Measurements from ENCODE around the gene NR3C1. TPM values are rescaled to one million over a fixed set of nuclear protein-coding genes. Genes with fewer than 3 reads are reported as not detected.

Gene NR3C1
- polyA plus RNA-seq (2013, experiment 1 of 2) = 8.3 TPM
- polyA plus RNA-seq (2013, experiment 2 of 2) = 9.3 TPM

DNA sequence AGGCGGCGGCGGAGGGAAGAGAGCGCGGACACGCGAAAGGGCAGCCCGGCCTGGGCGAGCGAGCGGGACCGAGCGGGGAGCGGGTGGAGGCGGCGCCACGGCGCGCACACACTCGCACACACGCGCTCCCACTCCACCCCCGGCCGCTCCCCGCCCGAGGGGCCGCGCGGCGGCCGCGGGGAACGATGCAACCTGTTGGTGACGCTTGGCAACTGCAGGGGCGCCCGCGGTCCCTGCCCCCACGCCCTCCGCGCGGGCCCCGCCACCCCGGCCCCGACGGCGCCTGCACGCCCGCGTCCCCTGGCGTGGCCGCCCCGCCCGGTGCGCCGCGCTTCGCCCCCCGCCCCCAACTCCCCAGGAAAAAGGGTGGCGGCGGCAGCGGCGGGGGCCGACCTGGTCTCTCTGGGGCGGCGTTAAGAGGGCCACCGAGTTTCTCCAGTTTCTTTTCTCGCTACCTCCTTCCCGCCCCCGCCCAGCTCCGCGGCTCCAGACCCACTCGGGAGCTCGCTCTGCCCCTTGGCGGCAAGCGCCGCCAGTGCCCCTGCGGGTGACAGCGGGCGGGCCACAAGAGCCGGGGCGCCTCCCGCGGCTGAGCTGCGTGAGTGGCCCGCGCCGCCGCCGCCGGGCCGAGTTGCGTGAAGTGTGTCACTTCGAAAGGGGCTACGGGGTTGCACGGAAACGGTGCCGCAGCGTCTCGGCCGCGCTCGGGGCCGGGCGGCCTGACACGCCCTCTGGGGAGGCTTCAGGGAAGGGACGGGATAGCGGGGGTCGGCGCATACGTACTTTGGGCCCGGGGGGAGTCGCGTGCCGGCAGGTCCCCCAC, at the start of gene NR3C1:
Gene NR3C1, minus strand, starts transcription at position 94 of the 823 bp plus-strand sequence. CDS start 2,847 bp downstream, outside the sequence.
- peak within 1 kb of the TSS; percentile 76 for H3K4me3 ChIP-seq (ENCODE audit: extremely low read depth, insufficient read depth, low read length, poor library complexity, severe bottlenecking)
- peaks cover 9% of the 10 kb centered on the region for H3K4me1 ChIP-seq (ENCODE audit: control insufficient read depth, insufficient read depth, low read length, poor library complexity, severe bottlenecking)
- H3K36me3 ChIP-seq (ENCODE audit: control insufficient read depth, insufficient read depth, low read length) = peaks cover 5% of the 10 kb centered on the region
- no peaks in the 10 kb centered on the region for H3K9me3 ChIP-seq (ENCODE audit: control insufficient read depth, low read length)
- H3K27ac ChIP-seq (ENCODE audit: low read depth, low read length, severe bottlenecking) = peak within 1 kb of the TSS; percentile 74
- WGBS, 2 experiments (ENCODE audit: insufficient coverage in 2 of 2) = 0 to 1% methylated on average over 43 to 50 of the region's 114 CpGs

DNA sequence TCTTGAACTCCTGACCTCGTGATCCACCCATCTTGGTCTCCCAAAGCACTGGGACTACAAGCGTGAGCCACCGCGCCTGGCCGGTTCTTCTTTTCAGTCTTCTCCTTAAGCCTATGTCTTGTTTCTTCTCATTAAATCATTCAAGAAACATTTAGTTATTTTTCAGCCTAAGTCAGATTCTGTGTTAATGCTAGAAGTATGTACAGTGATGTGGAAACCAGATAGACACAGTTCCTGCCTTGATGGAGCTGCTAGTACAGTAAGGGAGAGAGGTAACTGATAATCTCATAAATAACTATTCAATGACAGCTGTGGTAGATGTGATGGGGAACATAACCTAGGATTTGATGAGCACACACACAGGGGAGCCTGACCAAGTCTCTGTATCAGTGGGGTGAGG, 46.3 kb upstream of the NR3C1 start:
- Histone ChIP-seq H3K36me3 (ENCODE audit: control insufficient read depth, insufficient read depth, low read length) (no peaks in the 10 kb centered on the region), H3K27ac (ENCODE audit: low read depth, low read length, severe bottlenecking) (no peak overlapping the region), H3K9me3 (ENCODE audit: control insufficient read depth, low read length) (no peaks in the 10 kb centered on the region), H3K4me3 (ENCODE audit: extremely low read depth, insufficient read depth, low read length, poor library complexity, severe bottlenecking) (no peak overlapping the region), H3K4me1 (ENCODE audit: control insufficient read depth, insufficient read depth, low read length, poor library complexity, severe bottlenecking) (no peaks in the 10 kb centered on the region)
- WGBS, 2 experiments (ENCODE audit: insufficient coverage in 2 of 2) = 77 to 90% methylated on average over 5 of the region's 5 CpGs

DNA sequence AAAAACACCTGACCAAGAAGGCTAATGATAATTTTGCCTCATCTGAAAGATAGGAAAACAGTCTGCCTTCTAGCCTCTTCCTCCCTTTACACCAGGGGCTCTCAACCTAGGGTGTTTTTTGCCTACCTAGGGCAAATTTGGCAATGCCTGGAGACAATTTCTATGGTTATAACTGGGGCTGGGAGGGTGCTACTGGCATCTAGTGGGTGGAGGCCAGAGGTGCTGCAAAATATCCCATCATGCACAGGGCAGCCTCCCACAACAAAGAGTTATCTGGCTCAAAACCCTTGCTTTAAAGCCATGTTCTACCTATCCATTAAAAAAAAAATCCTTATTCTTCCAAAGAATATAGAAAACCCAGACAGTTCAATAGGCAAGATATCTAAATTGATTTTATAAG, 45.0 kb upstream of the NR3C1 start:
- no peaks in the 10 kb centered on the region for H3K9me3 ChIP-seq (ENCODE audit: control insufficient read depth, low read length)
- H3K4me1 ChIP-seq (ENCODE audit: control insufficient read depth, insufficient read depth, low read length, poor library complexity, severe bottlenecking) = no peaks in the 10 kb centered on the region
- H3K4me3 ChIP-seq (ENCODE audit: extremely low read depth, insufficient read depth, low read length, poor library complexity, severe bottlenecking) = no peak overlapping the region
- H3K27ac ChIP-seq (ENCODE audit: low read depth, low read length, severe bottlenecking) = no peak overlapping the region
- H3K36me3 ChIP-seq (ENCODE audit: control insufficient read depth, insufficient read depth, low read length) = no peaks in the 10 kb centered on the region

DNA sequence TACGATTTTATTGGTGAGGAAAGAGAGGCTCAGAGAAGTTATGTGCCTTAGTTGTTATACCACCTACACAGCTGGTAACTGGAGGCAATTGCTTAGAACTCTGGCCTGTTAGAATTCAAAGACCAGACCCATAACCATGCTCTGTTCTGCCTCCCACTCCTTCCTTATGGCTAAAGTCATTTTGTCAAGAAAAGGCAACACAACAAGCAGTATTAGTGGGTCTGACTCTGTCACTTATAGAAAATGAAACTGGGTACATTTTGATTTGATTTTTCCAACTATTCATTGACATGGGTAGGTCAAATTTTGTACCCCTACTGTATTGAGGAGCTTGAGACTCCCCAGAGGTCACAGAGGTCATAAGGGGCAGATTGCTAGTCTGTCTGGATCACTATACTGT, 44.5 kb upstream of the NR3C1 start:
- Histone ChIP-seq H3K27ac (ENCODE audit: low read depth, low read length, severe bottlenecking) (no peak overlapping the region), H3K36me3 (ENCODE audit: control insufficient read depth, insufficient read depth, low read length) (no peaks in the 10 kb centered on the region), H3K4me1 (ENCODE audit: control insufficient read depth, insufficient read depth, low read length, poor library complexity, severe bottlenecking) (no peaks in the 10 kb centered on the region), H3K4me3 (ENCODE audit: extremely low read depth, insufficient read depth, low read length, poor library complexity, severe bottlenecking) (no peak overlapping the region), H3K9me3 (ENCODE audit: control insufficient read depth, low read length) (no peaks in the 10 kb centered on the region)
- no CpG with 5 or more reads among the region's 1 CpG for WGBS, 2 experiments (ENCODE audit: insufficient coverage in 2 of 2)

DNA sequence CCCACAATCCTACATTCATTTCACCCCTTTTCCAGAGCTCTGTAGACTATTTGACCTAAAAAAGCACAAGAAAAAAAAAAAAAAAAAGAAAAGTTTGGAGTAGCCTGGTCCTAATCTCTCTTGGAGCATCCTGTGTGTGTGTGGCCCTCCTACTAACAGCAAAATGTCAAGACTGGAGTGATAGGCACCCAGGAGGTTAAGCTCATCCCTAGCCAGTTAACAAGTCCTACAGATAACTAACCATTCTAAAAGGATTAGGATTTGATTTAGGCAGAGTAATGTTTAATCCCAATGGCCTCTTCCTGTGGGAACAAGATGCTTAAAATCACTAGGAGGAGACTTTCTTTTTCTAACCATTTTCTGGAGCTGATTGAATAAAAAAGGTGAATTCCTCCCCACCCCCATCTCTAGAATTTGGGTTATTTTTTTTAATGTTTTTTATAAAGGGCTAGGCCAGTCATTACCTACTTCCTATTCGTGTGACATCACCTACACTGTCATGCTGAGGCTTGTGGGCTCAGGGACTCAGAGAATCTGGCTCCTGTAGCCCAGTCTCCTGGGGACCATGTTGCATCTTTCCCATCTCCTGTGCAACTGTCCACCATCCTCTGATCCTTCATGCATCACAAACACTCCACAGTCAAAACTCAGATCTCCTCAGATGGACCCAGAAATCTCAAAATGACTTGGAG, 43.2 kb upstream of the NR3C1 start:
- WGBS, 2 experiments (ENCODE audit: insufficient coverage in 2 of 2) = 86 to 89% methylated on average over 1 of the region's 1 CpG
- Histone ChIP-seq H3K36me3 (ENCODE audit: control insufficient read depth, insufficient read depth, low read length) (no peaks in the 10 kb centered on the region), H3K9me3 (ENCODE audit: control insufficient read depth, low read length) (no peaks in the 10 kb centered on the region), H3K27ac (ENCODE audit: low read depth, low read length, severe bottlenecking) (no peak overlapping the region), H3K4me1 (ENCODE audit: control insufficient read depth, insufficient read depth, low read length, poor library complexity, severe bottlenecking) (no peaks in the 10 kb centered on the region), H3K4me3 (ENCODE audit: extremely low read depth, insufficient read depth, low read length, poor library complexity, severe bottlenecking) (no peak overlapping the region)

DNA sequence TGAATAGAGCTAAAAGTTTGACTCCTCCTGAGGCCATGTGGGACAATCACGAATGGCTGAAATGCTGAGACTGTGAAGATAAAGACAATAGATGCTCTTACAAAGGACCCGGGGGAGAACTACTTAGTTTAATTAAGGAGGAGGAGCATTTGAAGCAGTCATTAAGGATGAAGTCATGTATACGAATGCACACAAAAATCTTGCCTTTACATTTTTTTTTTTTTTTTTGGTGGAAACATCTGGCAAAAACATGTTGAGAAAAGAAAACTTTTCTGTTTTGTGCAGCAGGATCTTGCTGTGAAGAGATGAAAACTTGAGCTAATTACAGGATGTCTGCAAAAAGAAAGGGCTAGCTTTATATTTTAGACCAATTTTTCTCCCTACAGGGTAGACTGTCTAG, 42.3 kb upstream of the NR3C1 start:
- H3K36me3 ChIP-seq (ENCODE audit: control insufficient read depth, insufficient read depth, low read length) = no peaks in the 10 kb centered on the region
- WGBS, 2 experiments (ENCODE audit: insufficient coverage in 2 of 2) = 17 to 20% methylated on average over 2 of the region's 3 CpGs
- H3K4me3 ChIP-seq (ENCODE audit: extremely low read depth, insufficient read depth, low read length, poor library complexity, severe bottlenecking) = no peak overlapping the region
- no peaks in the 10 kb centered on the region for H3K9me3 ChIP-seq (ENCODE audit: control insufficient read depth, low read length)
- H3K4me1 ChIP-seq (ENCODE audit: control insufficient read depth, insufficient read depth, low read length, poor library complexity, severe bottlenecking) = no peaks in the 10 kb centered on the region
- no peak overlapping the region for H3K27ac ChIP-seq (ENCODE audit: low read depth, low read length, severe bottlenecking)

DNA sequence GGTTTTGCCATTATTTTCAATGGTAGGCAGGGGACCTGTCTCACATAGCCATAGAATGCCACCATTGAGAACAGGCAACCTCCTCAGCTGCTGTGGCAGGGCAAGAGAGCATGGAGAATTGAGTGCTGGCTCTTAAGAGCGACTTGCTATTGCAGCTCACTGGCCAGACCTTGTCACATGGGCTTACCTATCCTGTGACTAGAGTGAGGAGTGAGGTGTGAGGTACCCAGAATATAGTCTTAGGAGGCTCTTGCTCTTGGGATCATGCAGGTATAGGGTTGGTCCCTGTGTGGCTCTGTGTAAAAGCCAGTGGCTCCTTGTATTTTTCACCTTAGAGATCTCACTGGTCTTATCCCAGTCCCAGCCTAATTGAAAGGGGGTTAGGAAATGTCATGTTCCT, 39.8 kb upstream of the NR3C1 start:
- Histone ChIP-seq H3K9me3 (ENCODE audit: control insufficient read depth, low read length) (no peaks in the 10 kb centered on the region), H3K4me1 (ENCODE audit: control insufficient read depth, insufficient read depth, low read length, poor library complexity, severe bottlenecking) (no peaks in the 10 kb centered on the region), H3K4me3 (ENCODE audit: extremely low read depth, insufficient read depth, low read length, poor library complexity, severe bottlenecking) (no peak overlapping the region), H3K36me3 (ENCODE audit: control insufficient read depth, insufficient read depth, low read length) (no peaks in the 10 kb centered on the region), H3K27ac (ENCODE audit: low read depth, low read length, severe bottlenecking) (no peak overlapping the region)
- 83% methylated on average over 1 of the region's 1 CpG for WGBS, 2 experiments (ENCODE audit: insufficient coverage in 2 of 2)

DNA sequence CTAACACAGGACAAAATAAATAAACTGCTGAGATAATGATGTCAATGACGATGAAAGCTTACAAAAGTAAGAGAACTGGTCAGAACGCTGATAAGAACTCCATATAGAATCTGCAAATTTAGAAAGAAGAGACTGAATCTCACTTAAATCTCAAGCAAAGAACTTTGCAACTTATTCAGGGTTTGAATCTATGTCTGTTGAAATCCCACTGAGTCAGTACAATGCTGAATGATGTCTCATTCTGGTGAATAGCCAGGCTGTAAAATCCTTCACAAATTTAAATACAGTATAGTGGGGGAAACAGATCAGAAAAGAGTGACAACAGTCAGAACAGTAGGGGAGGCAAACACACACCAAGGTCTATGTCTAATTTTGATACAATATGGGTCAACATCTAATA, 38.9 kb upstream of the NR3C1 start:
- Histone ChIP-seq H3K9me3 (ENCODE audit: control insufficient read depth, low read length) (no peaks in the 10 kb centered on the region), H3K4me3 (ENCODE audit: extremely low read depth, insufficient read depth, low read length, poor library complexity, severe bottlenecking) (no peak overlapping the region), H3K36me3 (ENCODE audit: control insufficient read depth, insufficient read depth, low read length) (no peaks in the 10 kb centered on the region), H3K27ac (ENCODE audit: low read depth, low read length, severe bottlenecking) (no peak overlapping the region), H3K4me1 (ENCODE audit: control insufficient read depth, insufficient read depth, low read length, poor library complexity, severe bottlenecking) (no peaks in the 10 kb centered on the region)
- 79% methylated on average over 2 of the region's 2 CpGs; no CpG with 5 or more reads in 1 of the 2 experiments for WGBS, 2 experiments (ENCODE audit: insufficient coverage in 2 of 2)

DNA sequence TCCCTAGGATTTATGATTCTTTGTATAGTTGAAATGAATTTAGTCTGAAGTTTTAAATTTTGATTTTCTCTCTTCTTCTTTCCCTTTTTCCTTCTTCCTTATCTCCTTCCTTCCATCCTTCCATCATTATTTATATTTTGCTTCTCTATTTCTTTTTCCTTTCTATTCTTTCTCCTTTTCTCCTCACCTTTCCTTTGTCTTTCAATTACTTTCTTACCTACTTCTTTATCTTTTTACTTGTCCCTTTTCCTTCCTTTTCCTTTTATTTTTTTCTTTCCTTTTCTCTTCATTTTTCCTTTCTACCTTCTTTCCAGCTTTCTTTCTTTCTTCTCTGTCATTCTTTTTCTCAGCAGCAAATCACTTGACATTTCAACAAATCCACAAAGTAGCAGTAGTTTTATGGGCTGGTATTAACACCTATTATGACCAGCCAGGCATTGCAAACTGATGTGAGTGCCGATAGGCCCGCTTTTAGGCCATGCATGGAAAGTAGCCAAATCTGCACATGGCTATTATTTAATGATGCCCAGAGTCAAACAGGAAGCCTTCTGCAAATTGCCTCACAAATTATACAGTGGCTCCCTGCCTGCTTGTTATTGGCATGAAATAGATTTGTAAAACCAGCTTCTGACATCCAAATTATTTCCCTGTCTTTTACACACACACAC, 37.1 kb upstream of the NR3C1 start:
- no peaks in the 10 kb centered on the region for H3K4me1 ChIP-seq (ENCODE audit: control insufficient read depth, insufficient read depth, low read length, poor library complexity, severe bottlenecking)
- no CpG with 5 or more reads among the region's 2 CpGs for WGBS, 2 experiments (ENCODE audit: insufficient coverage in 2 of 2)
- no peaks in the 10 kb centered on the region for H3K9me3 ChIP-seq (ENCODE audit: control insufficient read depth, low read length)
- H3K36me3 ChIP-seq (ENCODE audit: control insufficient read depth, insufficient read depth, low read length) = no peaks in the 10 kb centered on the region
- no peak overlapping the region for H3K4me3 ChIP-seq (ENCODE audit: extremely low read depth, insufficient read depth, low read length, poor library complexity, severe bottlenecking)
- no peak overlapping the region for H3K27ac ChIP-seq (ENCODE audit: low read depth, low read length, severe bottlenecking)

DNA sequence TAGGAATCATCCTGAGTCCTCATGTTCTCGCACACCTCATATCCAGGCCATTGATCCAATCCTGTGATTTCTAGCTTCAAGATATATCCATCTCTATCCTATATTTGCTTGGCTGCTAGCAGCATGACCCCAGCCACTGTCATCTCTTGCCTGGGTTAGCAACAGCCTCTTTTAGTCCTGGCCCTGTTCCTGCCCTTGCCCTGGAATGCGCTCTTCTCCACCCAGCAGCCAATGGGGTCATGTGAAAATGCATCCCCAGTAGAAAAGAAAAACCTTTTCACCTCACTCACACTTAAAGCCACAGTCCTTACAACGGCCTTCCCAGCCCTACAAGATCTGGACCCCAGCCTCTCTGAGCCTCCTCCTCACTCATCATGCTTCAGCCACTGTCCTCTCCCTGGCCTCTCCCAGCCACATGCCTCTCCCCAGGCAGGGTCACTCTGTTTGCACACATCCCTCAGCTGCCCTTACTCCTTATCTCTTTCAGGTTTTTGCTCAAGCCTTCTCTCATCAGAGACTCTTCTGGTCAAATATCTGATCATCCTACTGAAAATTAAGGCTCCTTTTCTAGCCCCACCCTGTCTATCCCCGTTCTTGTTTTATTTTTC, 34.3 kb upstream of the NR3C1 start:
- no peak overlapping the region for H3K27ac ChIP-seq (ENCODE audit: low read depth, low read length, severe bottlenecking)
- 73 to 100% methylated on average over 2 to 3 of the region's 4 CpGs for WGBS, 2 experiments (ENCODE audit: insufficient coverage in 2 of 2)
- H3K36me3 ChIP-seq (ENCODE audit: control insufficient read depth, insufficient read depth, low read length) = no peaks in the 10 kb centered on the region
- no peaks in the 10 kb centered on the region for H3K9me3 ChIP-seq (ENCODE audit: control insufficient read depth, low read length)
- no peak overlapping the region for H3K4me3 ChIP-seq (ENCODE audit: extremely low read depth, insufficient read depth, low read length, poor library complexity, severe bottlenecking)
- H3K4me1 ChIP-seq (ENCODE audit: control insufficient read depth, insufficient read depth, low read length, poor library complexity, severe bottlenecking) = peaks cover 2% of the 10 kb centered on the region

Data from mesodermal cell (in vitro differentiated cells).